HG03039 (cell line): Measurements from ENCODE around the gene SPTLC2.

Experiments
- ATAC-seq: cut with Tn5 transposase; IDR thresholded peaks from one replicate; pipeline ENCODE4 v1.9.1; 2021; ENCODE audit warnings: mild to moderate bottlenecking, moderate library complexity; ENCODE audit not compliant: unreplicated experiment

Gene SPTLC2

GRCh38 chr14:77511486-77512162 is 104.8 kb downstream of the SPTLC2 start:
- ATAC-seq: no peak

DNA sequence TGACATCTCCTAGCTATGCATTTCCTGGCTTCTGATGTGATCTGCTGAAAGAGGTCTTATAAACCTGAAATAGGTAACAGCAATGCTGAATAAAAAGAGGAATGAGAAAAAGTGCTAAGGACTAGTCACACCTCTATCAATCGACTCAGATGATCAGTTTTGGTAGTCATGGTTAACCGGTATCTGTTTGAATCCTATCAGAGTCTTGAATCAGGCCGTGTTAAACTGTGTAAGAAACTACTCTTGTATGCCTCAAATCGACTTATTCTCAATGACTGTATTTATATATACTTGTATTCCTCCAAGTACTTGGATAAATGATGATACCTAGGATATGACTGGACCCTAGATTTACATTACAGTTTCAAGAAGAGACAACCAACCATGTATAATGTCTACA is 107.1 kb downstream of the SPTLC2 start:
- no peak for ATAC-seq

GRCh38 chr14:77508876-77509275 is 107.6 kb downstream of the SPTLC2 start:
- ATAC-seq: no peak

DNA sequence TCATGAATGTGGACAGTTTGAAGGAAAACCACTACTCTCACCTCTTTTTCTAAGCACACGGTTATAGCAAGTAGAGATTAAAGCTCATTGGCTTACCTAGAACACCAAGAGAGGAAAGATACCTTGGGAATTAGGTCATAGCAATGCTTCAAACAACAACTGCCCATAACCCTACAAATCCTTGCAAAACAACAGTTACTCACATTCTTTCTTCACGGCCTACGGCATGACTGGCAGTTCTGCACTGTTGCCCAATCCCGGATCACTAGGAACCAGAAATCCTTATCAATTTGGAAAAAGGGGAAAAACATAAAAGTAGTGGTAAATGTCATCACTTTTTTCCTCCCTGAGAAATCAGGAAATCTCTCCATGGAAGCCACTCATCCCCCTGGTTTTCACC is 108.2 kb downstream of the SPTLC2 start:
- no peak for ATAC-seq

- no peak for ATAC-seq
Observed at GRCh38 chr14:77507762-77508161, 108.7 kb downstream of the SPTLC2 start.

- ATAC-seq: no peak
Observed at GRCh38 chr14:77505031-77505430, 111.4 kb downstream of the SPTLC2 start.

DNA sequence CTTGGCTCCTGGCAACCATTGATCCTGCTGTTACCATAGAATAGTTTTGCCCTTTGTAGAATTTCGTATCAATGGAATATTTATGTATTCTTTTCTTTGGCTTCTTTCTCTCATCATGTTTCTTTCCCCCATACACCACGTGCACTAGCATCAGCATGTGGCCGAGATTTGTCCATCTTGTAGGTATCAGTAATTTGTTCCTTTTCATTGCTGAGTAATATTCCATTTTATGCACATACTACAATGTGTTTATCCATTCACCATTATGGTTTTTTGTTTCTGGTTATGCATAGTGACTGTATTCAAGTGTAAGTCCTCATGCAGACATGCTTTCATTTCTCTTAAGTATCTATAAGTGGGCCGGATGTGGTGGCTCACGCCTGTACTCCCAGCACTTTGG is 113.3 kb downstream of the SPTLC2 start:
- ATAC-seq: no peak

DNA sequence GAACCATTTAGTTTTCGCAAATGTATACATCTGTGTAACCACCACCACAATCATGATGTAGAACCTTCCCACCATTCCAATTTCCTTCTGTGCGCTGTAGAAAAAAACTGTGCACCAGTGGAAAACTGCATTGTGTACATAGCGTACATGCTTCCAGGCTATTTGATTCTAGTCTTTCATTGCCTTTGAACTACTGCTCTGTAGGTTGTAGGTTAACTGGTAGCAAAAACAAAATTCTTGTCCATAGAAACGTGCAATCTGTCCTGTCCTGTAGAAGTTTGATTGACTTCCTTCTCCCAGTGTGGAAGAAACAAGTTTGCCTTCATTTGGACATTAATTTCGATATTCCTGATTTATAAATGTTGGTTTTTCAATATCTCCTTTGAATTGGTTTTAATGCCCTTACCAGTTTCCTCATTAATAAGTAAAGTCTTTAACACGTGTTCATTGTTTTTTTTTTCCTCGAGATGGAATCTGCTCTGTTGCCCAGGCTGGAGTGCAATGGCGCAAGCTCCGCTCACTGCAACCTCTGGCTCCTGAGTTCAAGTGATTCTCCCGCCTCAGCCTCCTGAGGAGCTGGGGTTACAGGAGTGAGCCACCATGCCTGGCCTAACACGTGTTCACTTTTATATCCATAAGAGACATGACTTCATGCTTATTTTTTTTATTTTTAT is 114.2 kb downstream of the SPTLC2 start:
- no peak for ATAC-seq

DNA sequence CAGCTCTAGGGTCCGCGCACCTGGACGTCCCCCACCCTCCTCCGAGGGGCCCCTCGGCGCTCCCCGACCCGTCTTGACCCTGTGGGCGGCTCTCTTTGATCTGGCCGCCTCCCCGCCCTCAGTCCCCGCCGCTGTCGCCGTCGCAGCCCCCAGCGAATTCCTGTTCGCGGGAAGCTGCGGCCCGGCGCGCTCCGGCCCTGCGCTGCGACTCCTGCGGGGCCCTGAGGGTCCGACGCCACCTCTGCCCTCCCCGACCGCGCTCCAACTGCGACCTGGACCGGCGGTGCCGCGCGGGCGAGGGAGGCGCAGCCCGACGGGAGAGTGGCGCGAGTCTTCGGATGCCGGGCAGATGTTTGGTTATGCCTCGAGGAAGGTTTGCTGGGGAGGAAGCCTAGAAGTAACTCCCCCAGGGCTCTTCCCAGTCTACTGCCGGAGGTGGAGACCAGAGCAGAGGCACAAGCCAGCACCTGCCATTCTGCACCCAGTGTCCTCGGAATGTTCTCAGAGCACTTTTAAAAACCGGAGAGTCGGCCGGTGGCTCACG is 117.4 kb downstream of the SPTLC2 start:
- peak; percentile 18 for ATAC-seq

GRCh38 chr14:77498120-77498979 is 118.1 kb downstream of the SPTLC2 start, which contains the start of gene ISM2:
TSS of gene ISM2 (minus strand) at chr14:77498816. CDS start at chr14:77498793, 23 bp downstream.
- peak; percentile 55 for ATAC-seq

GRCh38 chr14:77495334-77495733 is 121.1 kb downstream of the SPTLC2 start:
- no peak for ATAC-seq

GRCh38 chr14:77491056-77491455 is 125.4 kb downstream of the SPTLC2 start:
- ATAC-seq: no peak

GRCh38 chr14:77490347-77490986 is 126.0 kb downstream of the SPTLC2 start:
- no peak for ATAC-seq

DNA sequence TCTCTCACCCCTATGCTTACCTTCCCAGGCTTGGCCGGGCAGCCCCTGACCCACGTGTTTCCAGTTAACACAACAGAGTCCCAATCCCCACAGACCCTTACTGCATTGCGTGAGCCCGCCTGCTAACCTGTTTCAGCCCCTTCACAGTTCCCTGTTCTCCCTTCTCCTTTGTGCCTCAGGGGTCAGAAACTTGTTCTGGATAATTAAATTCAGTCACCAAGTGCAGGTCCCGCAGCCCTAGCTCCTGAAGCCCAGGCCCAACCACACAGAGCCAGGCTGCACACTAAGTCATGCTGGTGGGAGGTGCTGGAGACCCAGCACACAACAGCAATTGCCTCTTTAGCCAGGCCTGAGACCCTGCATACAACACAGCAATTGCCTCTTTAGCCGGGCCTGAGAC is 127.4 kb downstream of the SPTLC2 start:
- ATAC-seq: no peak

- ATAC-seq: no peak
Observed at GRCh38 chr14:77488558-77488957, 127.9 kb downstream of the SPTLC2 start.

GRCh38 chr14:77485901-77486678 is 130.3 kb downstream of the SPTLC2 start:
- no peak for ATAC-seq

DNA sequence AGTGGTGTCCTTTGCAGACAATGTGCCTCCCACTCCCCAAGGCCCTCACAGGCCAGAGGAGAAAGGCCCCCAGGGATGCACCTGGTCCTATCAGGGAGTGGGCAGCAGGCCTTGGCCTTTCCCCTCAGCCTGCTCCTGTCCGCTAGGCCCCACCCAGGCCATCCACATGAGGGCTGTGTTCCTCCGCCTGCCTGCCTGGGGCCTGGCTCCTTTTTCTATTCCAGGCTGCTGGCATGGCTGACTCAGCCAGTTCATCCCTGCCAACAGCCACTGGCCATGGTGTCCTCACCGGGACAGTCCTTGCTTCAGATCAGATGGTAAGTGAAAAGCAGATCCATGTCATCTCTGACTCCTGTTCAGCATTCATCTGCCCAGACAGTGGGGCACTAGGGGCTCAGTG is 131.2 kb downstream of the SPTLC2 start:
- no peak for ATAC-seq

DNA sequence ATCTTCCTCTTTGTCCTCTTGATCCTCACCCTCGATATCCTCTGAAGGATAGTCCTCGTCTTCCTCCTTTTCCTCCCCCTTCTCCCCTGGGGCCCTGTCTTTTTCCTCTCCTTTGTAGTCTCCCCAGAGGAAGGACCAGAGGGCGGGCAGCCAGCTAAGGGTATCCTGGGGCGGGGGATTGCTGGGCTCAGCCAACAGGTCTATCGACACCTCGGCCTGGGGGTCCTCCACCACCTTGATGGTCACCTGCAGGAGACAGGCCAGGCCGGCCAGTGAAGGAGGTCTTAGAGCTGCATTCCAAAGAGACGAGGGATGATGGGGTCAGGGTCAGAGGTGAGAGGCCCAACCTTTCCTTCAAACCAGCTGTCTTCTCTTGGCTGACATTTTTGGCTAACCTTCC is 134.0 kb downstream of the SPTLC2 start:
- no peak for ATAC-seq

- ATAC-seq: peak; percentile 74
Observed at GRCh38 chr14:77478796-77479195, 137.6 kb downstream of the SPTLC2 start.

- ATAC-seq: no peak
Observed at GRCh38 chr14:77478029-77478428, 138.4 kb downstream of the SPTLC2 start.
